ENCODE results near the gene DOK4. TPM values are rescaled to one million over a fixed set of nuclear protein-coding genes. Genes with fewer than 3 reads are reported as not detected.
A peak's percentile ranks its signal among the peaks of the same experiment; 100 is the strongest.

The DOK4 gene
- total and polyA plus RNA-seq, 2 of the 8 experiments (the other 6 are each of a cell fraction or from before 2014, with no cell fraction given): 24.0 to 28.9 TPM

- WGBS, 2 experiments (ENCODE audit: extremely low coverage in 1 of 2, insufficient coverage in 1 of 2, insufficient read length in 1 of 2, insufficient replicate concordance in 2 of 2, low coverage in 1 of 2, low lambda C conversion rate in 2 of 2, missing lambda C conversion rate in 1 of 2): 94% methylated on average over 2 of the region's 2 CpGs; no CpG with 5 or more reads in 1 of the 2 experiments
- no peak for TF ChIP-seq CHD2 (IDR thresholded peaks at IDR 0.05; ENCODE audit: low read length)
- TF ChIP-seq RAD21 (IDR thresholded peaks at IDR 0.05 in 1 of 2, conservative IDR thresholded peaks at IDR 0.05 in 1 of 2; ENCODE audit: low read depth in 2 of 2, low read length in 2 of 2): no peak
- no peak for TF ChIP-seq FOSL1 (IDR thresholded peaks at IDR 0.05; ENCODE audit: insufficient read depth, low read depth, low read length)
Measured at GRCh38 chr16:57423152-57423551, 63.1 kb downstream of the DOK4 start.

More at GRCh38 chr16:57423152-57423551, 63.1 kb downstream of the DOK4 start:
- Histone ChIP-seq H2BK15ac (ENCODE audit: low read length) (no peak overlapping the region), H4K91ac (replicated peaks; ENCODE audit: insufficient read length, low read length) (no peak overlapping the region), H3K14ac (ENCODE audit: insufficient read length) (no peak overlapping the region), H3K79me1 (ENCODE audit: low read depth, low read length) (no peaks in the 10 kb centered on the region), H4K8ac (ENCODE audit: extremely low read depth, insufficient read depth, low read length) (no peak overlapping the region), H3K9me3 (ENCODE audit: insufficient read depth in 2 of 2, low read depth in 1 of 2, low read length in 1 of 2) (no peaks in the 10 kb centered on the region), H2AK5ac (ENCODE audit: low read depth, low read length) (0 out of 2 replicates have a peak overlapping the region, but pooled peaks have one; percentile 53), H3K27ac (ENCODE audit: low read depth, low read length) (no peak overlapping the region), H3K18ac (ENCODE audit: extremely low read depth, low read length) (no peak overlapping the region), H3K56ac (replicated peaks; ENCODE audit: insufficient read length, low read depth, low read length) (no peak overlapping the region), H2BK12ac (ENCODE audit: low read depth, low read length) (no peak overlapping the region), H3K4me2 (ENCODE audit: insufficient read depth in 1 of 2, low read depth in 2 of 2, low read length in 2 of 2) (no peak overlapping the region), H2BK120ac (replicated peaks; ENCODE audit: low read depth, low read length) (no peak overlapping the region), H2BK5ac (ENCODE audit: low read depth, low read length) (no peak overlapping the region), H4K20me1 (replicated peaks in 1 of 2; ENCODE audit: control insufficient read depth in 1 of 2, insufficient read depth in 2 of 2, low read length in 2 of 2) (peaks cover 0 to 2% of the 10 kb centered on the region in 2 experiments), H2BK20ac (ENCODE audit: low read length) (no peak overlapping the region), H4K5ac (ENCODE audit: insufficient read length, low read depth, low read length) (no peak overlapping the region), H3K4me3 (ENCODE audit: extremely low read depth in 1 of 4, insufficient read depth in 2 of 4, low read depth in 3 of 4, low read length in 4 of 4) (no peak overlapping the region), H3K79me2 (ENCODE audit: control insufficient read depth in 1 of 2, insufficient read depth in 2 of 2, low read length in 2 of 2) (no peaks in the 10 kb centered on the region), H3K23ac (ENCODE audit: insufficient read length) (no peak overlapping the region), H3K23me2 (ENCODE audit: low read depth, low read length) (no peaks in the 10 kb centered on the region), H2AFZ (ENCODE audit: low read length) (no peak overlapping the region), H3K36me3 (ENCODE audit: control insufficient read depth in 2 of 4, insufficient read depth in 4 of 4, low read length in 3 of 4) (peaks cover 0 to 7% (median 4%) of the 10 kb centered on the region in 4 experiments; a peak in 4 of 8 replicates), H3K9ac (replicated peaks in 1 of 4; ENCODE audit: extremely low read depth in 1 of 4, low read depth in 3 of 4, low read length in 3 of 4) (no peak overlapping the region), H3K27me3 (replicated peaks in 1 of 4; ENCODE audit: control insufficient read depth in 3 of 4, extremely low read depth in 1 of 4, insufficient read depth in 3 of 4, low read length in 3 of 4) (no peaks in the 10 kb centered on the region), H3K4ac (replicated peaks; ENCODE audit: insufficient read length, low read depth, low read length) (no peak overlapping the region), H3K4me1 (replicated peaks in 1 of 4; ENCODE audit: control insufficient read depth in 3 of 4, insufficient read depth in 4 of 4, low read length in 3 of 4) (peaks cover 0 to 3% (median 1%) of the 10 kb centered on the region in 4 experiments; a peak in 2 of 7 replicates)
- FAIRE-seq (no peak), DNase-seq (ENCODE audit: low read depth in 1 of 2, low spot score in 2 of 2) (no peak)
- ChIA-PET POLR2A (ENCODE audit: partially characterized antibody) (interaction anchor here (1.0 to 1.7 kb wide), 3 partner anchors 10 to 24 kb away, joined by 3 to 4 read pairs (median 4); partner anchors contain the start of genes CIAPIN1 and COQ9), CTCF (ENCODE audit: partially characterized antibody) (interaction anchor here (0.6 to 19.2 kb wide), 12 partner anchors 10 to 218 kb away, joined by 3 to 513 read pairs (median 4); partner anchors contain the start of gene POLR2C)

All from H1 (cell line).